HFFc6 (cell line): ENCODE measurements around the gene FA2H. TPM values are rescaled to one million over a fixed set of nuclear protein-coding genes. Genes with fewer than 3 reads are reported as not detected.

Experiments
- DNase-seq: peaks from one replicate; pipeline ENCODE4 v3.0.0-alpha.2; 2018
- H3K27ac Mint-ChIP-seq: 2 replicates; pipeline ENCODE4 v1.8.0; 2020; ENCODE audit warnings: mild to moderate bottlenecking, mixed read lengths
- H3K27me3 Mint-ChIP-seq: 2 replicates; pipeline ENCODE4 v1.8.0; 2021; ENCODE audit warnings: mild to moderate bottlenecking, moderate library complexity, mixed read lengths; ENCODE audit not compliant: insufficient read depth
- H3K36me3 Mint-ChIP-seq: 2 replicates; pipeline ENCODE4 v1.8.0; 2021; ENCODE audit warnings: low read depth, mixed read lengths
- H3K4me1 Mint-ChIP-seq: 2 replicates; pipeline ENCODE4 v1.8.0; 2020; ENCODE audit warnings: low read depth, mixed read lengths
- H3K4me3 Mint-ChIP-seq: 2 replicates; pipeline ENCODE4 v1.8.0; 2020; ENCODE audit warnings: mild to moderate bottlenecking, moderate library complexity, mixed read lengths
- H3K9me3 Mint-ChIP-seq: 2 replicates; pipeline ENCODE4 v1.8.0; 2020; ENCODE audit warnings: mild to moderate bottlenecking, mixed read lengths
- total RNA-seq, 6 experiments: library from RNA; stranded (reverse); fragmentation: NEBNext Ultra II Directional; extraction: Animal tissue kit (Norgen Biotek cat#: 25700); gene quantifications; 2 replicates in 1 of 6; 3 replicates in 5 of 6; pipeline ENCODE4 v1.2.3, GENCODE V29; 2021
- TF ChIP-seq, protein P1 (sequence below): fragments of 200-600 bp; sonication (generic); IDR thresholded peaks from 2 replicates; pipeline ENCODE4 v1.5.0; 2021; ENCODE audit warnings: antibody characterized with exemption, mild to moderate bottlenecking

Gene FA2H
- total RNA-seq, 6 experiments from 2014 or later: not detected

- peaks cover 12% of the 10 kb centered on the region for H3K4me1 Mint-ChIP-seq
- TF ChIP-seq, protein P1, sequence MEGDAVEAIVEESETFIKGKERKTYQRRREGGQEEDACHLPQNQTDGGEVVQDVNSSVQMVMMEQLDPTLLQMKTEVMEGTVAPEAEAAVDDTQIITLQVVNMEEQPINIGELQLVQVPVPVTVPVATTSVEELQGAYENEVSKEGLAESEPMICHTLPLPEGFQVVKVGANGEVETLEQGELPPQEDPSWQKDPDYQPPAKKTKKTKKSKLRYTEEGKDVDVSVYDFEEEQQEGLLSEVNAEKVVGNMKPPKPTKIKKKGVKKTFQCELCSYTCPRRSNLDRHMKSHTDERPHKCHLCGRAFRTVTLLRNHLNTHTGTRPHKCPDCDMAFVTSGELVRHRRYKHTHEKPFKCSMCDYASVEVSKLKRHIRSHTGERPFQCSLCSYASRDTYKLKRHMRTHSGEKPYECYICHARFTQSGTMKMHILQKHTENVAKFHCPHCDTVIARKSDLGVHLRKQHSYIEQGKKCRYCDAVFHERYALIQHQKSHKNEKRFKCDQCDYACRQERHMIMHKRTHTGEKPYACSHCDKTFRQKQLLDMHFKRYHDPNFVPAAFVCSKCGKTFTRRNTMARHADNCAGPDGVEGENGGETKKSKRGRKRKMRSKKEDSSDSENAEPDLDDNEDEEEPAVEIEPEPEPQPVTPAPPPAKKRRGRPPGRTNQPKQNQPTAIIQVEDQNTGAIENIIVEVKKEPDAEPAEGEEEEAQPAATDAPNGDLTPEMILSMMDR: no peak
- peaks cover 4% of the 10 kb centered on the region for H3K9me3 Mint-ChIP-seq
- no peak overlapping the region for H3K27ac Mint-ChIP-seq
- no peak for DNase-seq
- no peak overlapping the region for H3K4me3 Mint-ChIP-seq
- peaks cover 42% of the 10 kb centered on the region for H3K27me3 Mint-ChIP-seq
- peaks cover 3% of the 10 kb centered on the region; the same call in 1 of the 2 replicates for H3K36me3 Mint-ChIP-seq
These were observed 52.9 kb downstream of the FA2H start for GRCh38 chr16:74721716-74722115.

DNA sequence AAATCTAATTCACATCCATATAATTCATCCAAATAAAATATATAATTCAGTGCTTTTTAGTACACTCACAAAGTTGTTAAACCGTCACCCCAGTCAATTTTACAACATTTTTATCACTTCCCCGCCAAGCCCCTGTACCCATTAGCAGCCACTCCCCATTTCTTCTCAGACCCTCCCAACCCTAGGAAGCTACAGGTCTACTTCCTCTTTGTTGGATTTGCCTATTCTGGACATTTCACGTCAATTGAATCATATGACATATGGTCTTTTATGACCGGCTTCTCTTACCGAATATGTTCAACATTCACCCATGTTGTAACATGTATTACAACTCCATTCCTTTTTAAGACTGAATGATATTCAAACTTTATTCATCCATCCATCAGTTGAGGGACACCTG, 54.0 kb downstream of the FA2H start:
- TF ChIP-seq, protein P1: no peak
- Mint-ChIP-seq H3K4me3 (no peak overlapping the region), H3K27me3 (peaks cover 40% of the 10 kb centered on the region), H3K4me1 (peaks cover 12% of the 10 kb centered on the region), H3K9me3 (no peaks in the 10 kb centered on the region), H3K36me3 (no peaks in the 10 kb centered on the region), H3K27ac (no peak overlapping the region)
- no peak for DNase-seq

DNA sequence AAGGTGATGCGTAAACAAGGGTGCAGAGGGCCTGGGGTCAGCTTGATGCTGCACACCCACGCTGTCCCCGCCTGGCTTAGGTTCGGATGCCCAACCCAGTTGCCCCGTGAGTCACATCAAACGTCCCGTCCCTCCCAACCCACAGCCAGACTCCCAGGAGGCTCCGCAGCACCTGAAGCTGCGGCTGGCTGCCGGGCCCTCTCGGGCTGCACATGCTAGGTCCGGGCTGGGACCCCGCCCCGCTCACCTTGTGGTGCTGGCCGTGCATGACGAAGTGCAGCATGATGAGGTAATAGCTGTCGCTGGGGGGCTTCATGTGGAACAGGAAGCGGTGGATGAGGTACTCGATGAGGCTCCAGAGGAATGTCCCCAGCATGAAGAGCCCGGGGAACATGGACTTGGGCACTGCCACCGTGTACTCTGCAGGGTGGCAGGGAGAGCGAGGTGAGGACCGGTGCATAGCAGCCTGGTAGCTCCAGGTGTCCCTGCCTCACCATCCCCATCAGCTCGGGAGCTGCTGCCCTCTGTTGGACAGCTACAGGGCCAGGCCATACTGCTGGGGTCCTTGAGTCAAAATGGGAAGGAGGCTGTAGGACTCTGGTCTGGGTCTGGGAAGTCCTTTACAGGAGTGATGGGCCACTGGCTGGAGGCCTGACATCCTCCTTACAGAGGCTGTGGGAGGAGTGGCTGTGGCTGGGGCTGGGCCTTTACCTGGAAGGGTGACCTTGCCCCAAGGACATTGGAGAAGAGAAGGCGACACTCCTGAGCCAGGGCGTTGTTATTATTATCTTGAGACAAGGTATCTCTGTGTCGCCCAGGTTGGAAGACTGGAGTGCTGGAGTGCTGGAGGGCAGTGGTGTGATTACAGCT, 55.6 kb downstream of the FA2H start:
- no peaks in the 10 kb centered on the region for H3K36me3 Mint-ChIP-seq
- H3K9me3 Mint-ChIP-seq: no peaks in the 10 kb centered on the region
- no peak overlapping the region for H3K4me3 Mint-ChIP-seq
- H3K27me3 Mint-ChIP-seq: peaks cover 41% of the 10 kb centered on the region
- H3K4me1 Mint-ChIP-seq: no peaks in the 10 kb centered on the region
- no peak overlapping the region for H3K27ac Mint-ChIP-seq
- no peak for DNase-seq
- TF ChIP-seq, protein P1: peak; percentile 22; the same call in 1 of the 2 replicates

DNA sequence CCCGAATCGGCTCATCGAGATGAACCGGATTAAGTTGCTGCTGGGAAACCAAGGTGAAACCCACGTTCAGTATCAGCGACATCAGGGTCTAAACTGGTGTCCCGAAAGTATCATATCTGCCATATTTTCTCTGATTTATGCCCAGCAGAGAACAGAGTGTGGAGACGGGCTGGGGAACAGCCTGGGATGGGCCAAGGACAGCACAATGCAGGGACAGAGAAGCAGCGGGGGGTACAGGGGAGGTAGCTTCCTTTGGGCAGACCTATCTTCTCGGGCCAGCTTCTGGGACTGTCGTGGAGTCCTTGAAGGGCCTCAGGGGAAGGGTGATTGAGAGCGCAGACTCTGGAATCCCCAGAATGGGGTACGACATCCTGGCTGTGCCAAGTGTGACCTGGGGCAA, 56.5 kb downstream of the FA2H start:
- Mint-ChIP-seq H3K27me3 (peaks cover 43% of the 10 kb centered on the region), H3K4me3 (no peak overlapping the region), H3K9me3 (no peaks in the 10 kb centered on the region), H3K4me1 (no peaks in the 10 kb centered on the region), H3K27ac (no peak overlapping the region), H3K36me3 (no peaks in the 10 kb centered on the region)
- TF ChIP-seq, protein P1: no peak
- DNase-seq: no peak

GRCh38 chr16:74717367-74717766, 57.3 kb downstream of the FA2H start:
- TF ChIP-seq, protein P1: no peak
- Mint-ChIP-seq H3K4me3 (no peak overlapping the region), H3K27me3 (peaks cover 39% of the 10 kb centered on the region), H3K36me3 (no peaks in the 10 kb centered on the region), H3K27ac (no peak overlapping the region), H3K9me3 (no peaks in the 10 kb centered on the region), H3K4me1 (no peaks in the 10 kb centered on the region)
- DNase-seq: no peak
